GM21723 (cell line): ENCODE results near the gene PKIG.
"Not testable (repeated sequence)": the region's sequence is repeated elsewhere in the genome, so short reads cannot be mapped to it uniquely, and the experiment has no call there.

ENCODE experiments used
- ATAC-seq: cut with Tn5 transposase; IDR thresholded peaks from one replicate; pipeline ENCODE4 v1.9.1; 2021; ENCODE audit warnings: mild to moderate bottlenecking, moderate library complexity; ENCODE audit not compliant: unreplicated experiment

Gene PKIG

DNA sequence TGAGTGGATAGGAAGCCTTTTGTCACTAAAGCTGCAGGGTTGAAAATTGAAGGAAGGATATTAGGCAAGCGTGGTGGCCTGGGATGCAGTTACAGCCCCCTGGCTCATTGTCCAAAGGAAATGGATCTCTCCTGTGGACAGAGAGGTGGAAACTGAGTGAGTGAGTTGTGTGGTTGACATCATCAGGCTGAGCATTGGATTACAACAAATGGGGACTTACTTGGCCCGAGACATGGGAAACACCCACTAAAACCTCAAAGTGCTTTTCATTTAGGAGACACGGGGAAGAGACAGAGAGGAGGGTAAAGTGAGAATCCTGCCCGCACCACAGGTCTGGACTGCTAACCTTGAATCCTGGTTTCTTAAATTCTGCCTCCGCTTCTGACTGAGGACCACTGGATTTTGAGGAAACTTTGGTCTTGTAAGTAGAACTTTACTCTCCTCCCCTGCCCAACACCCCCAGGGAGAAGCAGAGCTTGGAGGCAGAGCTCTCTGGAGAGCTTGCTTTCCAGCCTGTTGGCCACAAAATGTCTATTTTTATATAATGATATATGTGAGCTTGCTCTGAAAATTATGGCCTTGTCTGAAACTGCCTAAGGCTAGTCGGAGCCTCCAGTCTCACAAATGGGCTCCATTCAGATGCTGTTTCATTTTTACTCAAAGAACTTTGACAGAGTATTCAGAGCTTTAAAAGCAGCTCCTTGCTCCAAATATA is at the start of gene PKIG:
TSS of gene PKIG (plus strand) at position 269 of the 715 bp plus-strand sequence. CDS start 31,978 bp downstream, outside the sequence.
- ATAC-seq = no peak

DNA sequence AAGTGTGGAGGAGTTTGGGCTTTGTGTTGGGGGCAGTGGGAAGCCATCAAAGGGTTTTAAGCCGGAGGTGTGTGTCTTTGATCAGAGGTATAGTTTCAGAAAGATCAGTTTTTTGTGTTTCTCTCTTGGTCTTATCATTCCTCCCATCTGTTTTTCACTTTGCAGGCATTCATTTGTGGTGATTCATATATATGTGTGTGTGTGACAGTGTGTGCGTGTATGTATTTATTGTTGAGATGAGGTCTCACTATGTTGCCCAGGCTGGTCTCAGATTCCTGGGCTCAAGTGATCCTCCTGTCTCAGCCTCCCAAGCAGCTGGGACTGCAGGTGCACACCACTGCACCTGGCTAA is 49.4 kb upstream of the PKIG start:
- no peak for ATAC-seq

- no peak for ATAC-seq
These were observed 48.5 kb upstream of the PKIG start for GRCh38 chr20:44533928-44534327.

GRCh38 chr20:44536175-44536574 is 46.2 kb upstream of the PKIG start:
- no peak for ATAC-seq

GRCh38 chr20:44537993-44538392 is 44.4 kb upstream of the PKIG start:
- no peak for ATAC-seq

DNA sequence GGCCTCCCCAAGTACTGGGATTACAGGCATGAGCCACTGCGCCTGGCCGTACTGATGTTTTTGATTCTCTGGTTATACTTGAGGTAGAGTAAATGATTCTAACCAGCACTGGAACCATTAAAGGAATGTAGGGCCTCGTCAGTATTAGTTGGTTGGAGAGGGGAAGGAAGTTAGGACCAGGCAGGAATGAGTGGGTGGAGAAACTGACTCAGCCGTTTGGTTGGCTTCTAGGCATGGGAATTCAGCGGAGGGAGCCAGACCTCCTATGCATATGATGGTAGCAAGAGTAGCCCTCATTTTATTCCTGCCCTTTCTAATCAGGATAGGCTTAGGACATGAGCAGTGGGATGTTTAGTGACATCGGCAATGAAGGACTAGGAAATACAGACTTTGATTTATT is 41.5 kb upstream of the PKIG start:
- no peak for ATAC-seq

DNA sequence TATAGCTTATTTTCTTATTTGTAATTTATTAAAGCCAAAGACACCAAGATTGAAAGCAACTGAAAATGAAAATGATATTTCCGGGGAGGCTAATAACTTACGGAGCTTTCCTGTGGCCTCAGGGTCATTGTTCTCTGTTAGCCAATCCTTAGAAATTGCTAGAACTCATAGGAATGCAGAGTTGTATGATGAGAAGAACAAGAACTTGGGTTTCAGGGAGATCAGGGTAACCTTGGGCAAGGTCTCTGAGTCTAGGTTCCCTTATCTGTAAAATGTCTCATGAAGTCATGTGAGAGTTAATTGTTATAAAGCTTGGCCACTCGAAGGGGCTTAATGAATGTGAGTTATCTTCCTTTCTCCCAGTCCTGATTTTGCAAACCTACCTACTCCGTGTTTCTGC is 40.4 kb upstream of the PKIG start:
- ATAC-seq = no peak

GRCh38 chr20:44542890-44543289 is 39.5 kb upstream of the PKIG start:
- ATAC-seq = no peak

GRCh38 chr20:44543358-44543757 is 39.0 kb upstream of the PKIG start:
- ATAC-seq = no peak

DNA sequence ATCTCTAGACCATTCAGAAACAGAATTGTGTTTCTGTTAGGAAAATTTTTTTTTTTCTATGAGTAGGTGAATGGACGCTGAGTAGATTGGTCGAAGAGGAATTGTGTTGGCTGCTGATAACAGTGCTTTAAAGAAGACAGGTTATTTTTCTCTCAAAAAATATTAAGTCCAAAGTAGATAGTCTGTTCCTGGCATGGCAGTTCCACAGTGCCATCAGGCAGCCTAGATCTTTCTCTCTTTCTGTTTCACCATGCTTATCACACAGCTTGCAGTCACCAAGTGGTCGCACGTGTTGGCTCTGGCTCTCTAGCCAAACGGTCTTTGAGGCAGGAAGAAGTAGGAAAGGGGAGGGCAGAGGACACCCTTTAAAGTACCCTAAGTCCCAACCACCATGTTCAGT is 38.1 kb upstream of the PKIG start:
- ATAC-seq = no peak

- ATAC-seq = no peak
These were observed 35.0 kb upstream of the PKIG start for GRCh38 chr20:44547419-44547818.

DNA sequence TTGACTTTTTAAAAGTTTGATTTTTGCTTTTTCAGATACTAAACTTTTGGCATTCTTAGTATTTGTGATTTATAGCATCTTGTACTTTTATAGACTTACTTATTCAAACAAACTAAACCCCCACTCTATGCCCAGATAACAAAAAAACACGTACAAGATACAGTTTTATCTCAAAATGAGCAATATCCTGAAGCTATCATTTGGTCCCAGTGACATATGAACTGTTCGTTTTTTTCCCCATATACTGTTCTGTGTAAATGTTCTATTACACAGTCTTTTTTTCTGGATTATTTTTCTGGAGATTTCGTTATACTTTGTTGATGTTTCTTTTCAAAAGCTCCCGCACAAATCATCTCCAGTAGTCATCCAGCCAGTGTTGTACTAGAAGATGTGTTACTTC is 33.3 kb upstream of the PKIG start:
- ATAC-seq = no peak

- no peak for ATAC-seq
These were observed 30.3 kb upstream of the PKIG start for GRCh38 chr20:44552050-44552449.

DNA sequence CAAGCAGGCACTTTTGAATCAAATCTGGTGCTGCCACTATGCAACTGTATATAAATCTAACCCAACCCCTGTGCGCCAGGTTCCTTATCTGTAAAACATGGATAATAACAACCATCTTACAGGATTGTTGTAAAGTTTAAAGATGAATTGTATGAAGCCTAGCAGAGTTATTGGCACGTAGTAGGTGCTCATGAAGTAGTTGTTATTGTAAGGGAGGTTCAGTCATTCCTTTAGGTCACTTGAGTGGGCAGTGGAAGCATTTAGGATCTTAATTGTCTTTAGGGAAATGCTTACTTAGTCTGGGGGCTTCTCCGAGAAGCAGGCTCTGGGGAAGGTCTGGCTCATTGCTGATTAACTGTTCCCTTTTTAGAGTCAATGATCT is 29.8 kb upstream of the PKIG start:
- ATAC-seq = no peak

GRCh38 chr20:44552950-44553908 is 29.1 kb upstream of the PKIG start:
- ATAC-seq = no peak

DNA sequence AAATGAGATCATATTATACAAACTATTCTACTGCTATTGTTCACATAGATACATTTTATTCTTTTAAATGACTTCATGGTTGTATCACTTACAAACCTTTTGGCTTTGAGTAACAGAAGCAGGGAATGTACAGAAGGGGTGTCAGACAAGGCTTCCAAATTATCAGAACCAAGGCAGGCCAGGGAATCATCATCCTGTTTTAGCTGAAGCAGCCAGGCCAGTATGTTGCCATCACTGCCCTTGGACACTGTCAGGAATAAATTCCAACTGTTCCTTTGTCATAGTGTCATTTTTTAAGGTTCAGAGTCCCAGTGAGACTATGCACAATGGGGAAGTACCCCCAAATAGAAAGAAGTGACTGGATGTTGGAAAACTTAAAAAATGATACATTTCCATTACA is 23.1 kb upstream of the PKIG start:
- ATAC-seq = no peak

DNA sequence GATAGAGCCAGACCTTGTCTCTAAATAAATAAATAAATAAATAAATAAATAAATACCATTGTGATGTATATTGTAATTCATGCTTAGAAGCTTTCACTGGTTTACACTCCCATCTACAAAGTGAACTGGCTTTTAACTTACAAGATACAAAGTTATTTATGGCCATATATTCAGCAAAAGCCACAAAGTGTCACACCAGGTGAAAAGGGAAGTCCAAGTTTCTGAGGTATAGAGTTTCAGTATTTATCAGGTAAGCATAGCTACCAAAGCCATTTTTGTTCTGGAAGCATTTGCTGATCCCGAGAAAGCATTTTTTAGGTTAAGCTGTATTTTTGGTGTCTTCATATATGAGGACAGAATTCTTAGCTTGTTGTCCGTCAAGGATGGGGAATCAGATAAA is 22.1 kb upstream of the PKIG start:
- ATAC-seq = no peak

DNA sequence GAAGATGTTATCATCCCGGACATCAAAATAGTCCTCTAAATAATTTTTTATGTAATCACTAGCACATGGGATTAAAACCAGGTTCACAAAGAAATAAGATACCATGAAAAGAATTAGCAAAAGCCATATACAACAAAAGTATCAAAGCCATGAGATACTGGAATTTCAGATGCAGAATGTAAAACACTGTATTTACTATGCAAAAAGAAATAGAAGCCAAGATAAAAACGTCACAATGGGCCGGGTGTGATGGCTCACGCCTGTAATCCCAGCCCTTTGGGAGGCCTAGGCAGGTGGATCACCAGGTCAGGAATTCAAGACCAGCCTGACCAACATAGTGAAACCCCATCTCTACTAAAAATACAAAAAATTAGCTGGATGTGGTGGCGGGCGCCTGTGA is 21.6 kb upstream of the PKIG start:
- ATAC-seq = not testable (repeated sequence)

DNA sequence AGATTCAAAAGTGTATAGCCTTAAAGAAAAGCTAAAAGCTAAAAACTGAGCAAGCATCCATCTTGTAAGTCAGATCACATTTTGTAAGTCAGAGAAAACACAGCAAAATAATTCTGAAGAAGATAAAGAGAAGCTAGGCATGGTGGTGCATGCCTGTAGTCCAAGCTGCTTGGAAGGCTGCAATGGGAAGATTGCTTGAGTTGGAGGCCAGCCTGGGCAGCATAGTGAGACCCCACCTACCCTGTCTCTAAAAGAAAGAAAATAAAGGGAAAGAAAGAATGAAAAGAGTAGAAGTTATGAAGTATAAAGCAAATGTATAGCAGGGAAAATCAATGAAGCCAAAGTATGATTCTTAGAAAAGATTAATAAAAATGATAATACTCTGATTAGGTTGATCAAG is 20.5 kb upstream of the PKIG start:
- ATAC-seq = no peak

GRCh38 chr20:44566018-44566417 is 16.4 kb upstream of the PKIG start:
- ATAC-seq = no peak

DNA sequence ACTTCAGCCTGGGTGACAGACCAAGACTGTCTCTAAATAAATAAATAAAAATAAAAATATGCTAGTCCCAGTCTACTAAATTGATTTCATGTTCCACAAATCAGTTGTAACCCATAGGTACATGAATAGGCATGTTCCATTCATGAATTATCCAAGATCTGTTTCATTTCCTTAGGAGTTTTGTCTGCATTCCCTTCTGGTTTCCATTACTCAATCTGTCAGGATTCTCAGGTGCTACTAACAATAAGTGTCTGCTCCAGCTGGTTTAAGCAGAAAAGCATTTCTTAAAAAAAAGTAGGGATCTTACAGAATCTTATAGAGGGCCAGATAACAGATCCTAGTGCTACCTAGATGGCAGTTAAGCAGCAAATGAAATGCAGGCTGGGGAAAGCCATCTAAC is 15.6 kb upstream of the PKIG start:
- ATAC-seq = no peak

DNA sequence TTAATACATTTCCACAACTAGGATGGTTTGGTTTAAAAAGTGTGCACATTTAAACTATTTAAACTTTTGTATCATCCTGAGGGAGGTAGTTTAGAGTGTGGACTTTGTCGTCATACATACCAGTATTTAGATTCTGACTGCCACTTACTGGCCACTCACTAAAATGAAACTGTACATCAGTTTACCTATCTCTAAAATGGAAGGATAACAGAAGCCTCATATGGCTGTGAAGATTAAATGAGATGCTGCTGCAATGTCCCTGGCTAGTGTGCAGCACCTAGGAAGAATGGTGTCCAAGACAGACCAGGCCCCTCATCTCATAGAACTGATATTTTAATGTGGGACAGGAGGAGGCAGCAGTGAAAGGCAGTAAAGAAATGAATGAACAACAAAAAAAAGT is 12.0 kb upstream of the PKIG start:
- no peak for ATAC-seq
